Keratinocyte (primary cell): ENCODE measurements around the gene ATP5F1D.

ENCODE experiments used
- CTCF ChIP-seq, 3 experiments: IDR thresholded peaks in 1 of 3; conservative IDR thresholded peaks in 1 of 3; optimal IDR thresholded peaks in 1 of 3; 2 replicates in 2 of 3; 3 replicates in 1 of 3; pipeline versions ENCODE3 to v1.5.1; 2011; ENCODE audit warnings: low read length in 3 of 3, mild to moderate bottlenecking in 3 of 3, moderate library complexity in 2 of 3, control low read depth in 1 of 3, inconsistent platforms in 1 of 3; ENCODE audit not compliant: insufficient read depth in 2 of 3; ENCODE audit errors: extremely low read depth in 1 of 3
- EZH2 ChIP-seq: IDR thresholded peaks from one replicate; pipeline ENCODE4 v1.6.1; 2012; ENCODE audit warnings: inconsistent platforms, mild to moderate bottlenecking, low read length, moderate library complexity

- no peak for TF ChIP-seq CTCF (optimal IDR thresholded peaks at IDR 0.05 in 1 of 3, IDR thresholded peaks at IDR 0.05 in 1 of 3, conservative IDR thresholded peaks at IDR 0.05 in 1 of 3; ENCODE audit: extremely low read depth in 1 of 3, insufficient read depth in 2 of 3, low read length in 3 of 3)
- no peak for TF ChIP-seq EZH2
Observed at GRCh38 chr19:1277061-1277460, 35.5 kb downstream of the ATP5F1D start.
